HepG2 (cell line): Measurements from ENCODE around the gene LAMA5. TPM values are rescaled to one million over a fixed set of nuclear protein-coding genes. Genes with fewer than 3 reads are reported as not detected.
A peak's percentile ranks its signal among the peaks of the same experiment; 100 is the strongest.

ENCODE experiments used
- FOXA3 ChIP-seq: IDR thresholded peaks from 2 replicates; pipeline ENCODE4 v1.6.1; 2016; ENCODE audit warnings: missing genetic modification reagents, missing compliant biosample characterization
- GZF1 ChIP-seq: sonication (generic); formaldehyde crosslinking; IDR thresholded peaks from 2 replicates; pipeline ENCODE4 v1.5.1; 2020; ENCODE audit warnings: mild to moderate bottlenecking, missing genetic modification reagents
- IRF2 ChIP-seq: IDR thresholded peaks from 2 replicates; pipeline ENCODE4 v1.6.1; 2018; ENCODE audit warnings: missing genetic modification reagents, missing compliant biosample characterization
- NFE2 ChIP-seq: sonication (generic); formaldehyde crosslinking; IDR thresholded peaks from 2 replicates; pipeline ENCODE4 v1.4.0; 2020; ENCODE audit warnings: missing genetic modification reagents
- RBAK ChIP-seq: sonication (generic); formaldehyde crosslinking; IDR thresholded peaks from 2 replicates; pipeline ENCODE4 v1.5.1; 2020; ENCODE audit warnings: mild to moderate bottlenecking, missing genetic modification reagents
- TAF15 ChIP-seq: fragments of 200-400 bp; formaldehyde crosslinking; IDR thresholded peaks from one replicate; pipeline ENCODE4 v1.6.1; 2018; ENCODE audit warnings: mild to moderate bottlenecking, low read depth, low read length; ENCODE audit not compliant: poor library complexity, severe bottlenecking
- ZMYM4 ChIP-seq: sonication (generic); formaldehyde crosslinking; IDR thresholded peaks from 2 replicates; pipeline ENCODE4 v1.8.1; 2023; ENCODE audit warnings: mild to moderate bottlenecking, missing genetic modification reagents
- ZNF205 ChIP-seq: IDR thresholded peaks from 2 replicates; pipeline ENCODE4 v1.6.1; 2018; ENCODE audit warnings: missing biosample characterization, missing genetic modification reagents
- ZNF296 ChIP-seq: sonication (generic); formaldehyde crosslinking; conservative IDR thresholded peaks from 2 replicates; pipeline ENCODE4 v1.5.0; 2020; ENCODE audit warnings: mild to moderate bottlenecking, missing genetic modification reagents
- ZNF3 ChIP-seq: IDR thresholded peaks from 2 replicates; pipeline ENCODE4 v1.7.0; 2017; ENCODE audit warnings: inconsistent platforms
- ZNF569 ChIP-seq: sonication (generic); formaldehyde crosslinking; IDR thresholded peaks from 2 replicates; pipeline ENCODE4 v1.5.0; 2020; ENCODE audit warnings: mild to moderate bottlenecking, missing genetic modification reagents, moderate library complexity, borderline replicate concordance
- polyA plus RNA-seq, 8 experiments: library from polyadenylated mRNA; depleted of rRNA in 3 of 8; stranded (reverse) in 7 of 8; unstranded in 1 of 8; fragments of >200 nt; fragmentation: Illumina TruSeq in 4 of 8; extraction: Trizol in 4 of 8; gene quantifications; 2 replicates each; pipeline versions ENCODE4 v1.2.1 to v1.2.3, GENCODE V29; 2011 to 2016; ENCODE audit warnings: low read depth in 4 of 8, missing spikeins in 1 of 8, mixed read lengths in 1 of 8; ENCODE audit not compliant: insufficient read depth in 1 of 8
- total RNA-seq, 5 experiments: library from RNA; depleted of rRNA; stranded (reverse); fragments of >200 nt; fragmentation: Illumina TruSeq; extraction: Trizol; gene quantifications; 2 replicates each; pipeline ENCODE4 v1.2.3, GENCODE V29; 2016; ENCODE audit warnings: low read depth in 1 of 5
- TF ChIP-seq, protein P1 (sequence below): sonication (generic); formaldehyde crosslinking; IDR thresholded peaks from 2 replicates; pipeline ENCODE4 v1.4.0; 2020; ENCODE audit warnings: missing genetic modification reagents, mild to moderate bottlenecking, borderline replicate concordance
- TF ChIP-seq, protein P2 (sequence below): sonication (generic); formaldehyde crosslinking; IDR thresholded peaks from 2 replicates; pipeline ENCODE4 v1.5.1; 2020; ENCODE audit warnings: mild to moderate bottlenecking, missing genetic modification reagents, borderline replicate concordance

LAMA5 gene
- total and polyA plus RNA-seq, 2 of the 13 experiments (the other 11 are each of a cell fraction or from before 2014, with no cell fraction given) = 21.0 to 44.7 TPM

GRCh38 chr20:62342910-62343309 is 24.2 kb downstream of the LAMA5 start (continued):
- TF ChIP-seq, protein P1, sequence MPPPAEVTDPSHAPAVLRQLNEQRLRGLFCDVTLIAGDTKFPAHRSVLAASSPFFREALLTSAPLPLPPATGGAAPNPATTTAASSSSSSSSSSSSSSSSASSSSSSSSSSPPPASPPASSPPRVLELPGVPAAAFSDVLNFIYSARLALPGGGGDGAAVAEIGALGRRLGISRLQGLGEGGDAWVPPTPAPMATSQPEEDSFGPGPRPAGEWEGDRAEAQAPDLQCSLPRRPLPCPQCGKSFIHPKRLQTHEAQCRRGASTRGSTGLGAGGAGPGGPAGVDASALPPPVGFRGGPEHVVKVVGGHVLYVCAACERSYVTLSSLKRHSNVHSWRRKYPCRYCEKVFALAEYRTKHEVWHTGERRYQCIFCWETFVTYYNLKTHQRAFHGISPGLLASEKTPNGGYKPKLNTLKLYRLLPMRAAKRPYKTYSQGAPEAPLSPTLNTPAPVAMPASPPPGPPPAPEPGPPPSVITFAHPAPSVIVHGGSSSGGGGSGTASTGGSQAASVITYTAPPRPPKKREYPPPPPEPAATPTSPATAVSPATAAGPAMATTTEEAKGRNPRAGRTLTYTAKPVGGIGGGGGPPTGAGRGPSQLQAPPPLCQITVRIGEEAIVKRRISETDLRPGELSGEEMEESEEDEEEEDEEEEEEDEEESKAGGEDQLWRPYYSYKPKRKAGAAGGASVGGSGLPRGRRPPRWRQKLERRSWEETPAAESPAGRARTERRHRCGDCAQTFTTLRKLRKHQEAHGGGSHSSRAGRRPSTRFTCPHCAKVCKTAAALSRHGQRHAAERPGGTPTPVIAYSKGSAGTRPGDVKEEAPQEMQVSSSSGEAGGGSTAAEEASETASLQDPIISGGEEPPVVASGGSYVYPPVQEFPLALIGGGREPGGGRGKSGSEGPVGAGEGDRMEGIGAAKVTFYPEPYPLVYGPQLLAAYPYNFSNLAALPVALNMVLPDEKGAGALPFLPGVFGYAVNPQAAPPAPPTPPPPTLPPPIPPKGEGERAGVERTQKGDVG (CRISPR knock-in tag) = peak; percentile 93
- TF ChIP-seq FOXA3 (CRISPR knock-in tag) (peak; percentile 63; the same call in 1 of the 2 replicates), ZNF296 (CRISPR knock-in tag) (no peak), GZF1 (CRISPR knock-in tag) (0 out of 2 replicates have a peak, but pooled peaks have one; percentile 66), NFE2 (no peak), ZMYM4 (CRISPR knock-in tag) (peak; percentile 51; the same call in 1 of the 2 replicates), ZNF205 (CRISPR knock-in tag) (peak; percentile 96), IRF2 (CRISPR knock-in tag) (no peak), ZNF569 (CRISPR knock-in tag) (0 out of 2 replicates have a peak, but pooled peaks have one; percentile 39), RBAK (peak; percentile 89), ZNF3 (CRISPR knock-in tag) (peak; percentile 94), TAF15 (no peak)
- TF ChIP-seq, protein P2, sequence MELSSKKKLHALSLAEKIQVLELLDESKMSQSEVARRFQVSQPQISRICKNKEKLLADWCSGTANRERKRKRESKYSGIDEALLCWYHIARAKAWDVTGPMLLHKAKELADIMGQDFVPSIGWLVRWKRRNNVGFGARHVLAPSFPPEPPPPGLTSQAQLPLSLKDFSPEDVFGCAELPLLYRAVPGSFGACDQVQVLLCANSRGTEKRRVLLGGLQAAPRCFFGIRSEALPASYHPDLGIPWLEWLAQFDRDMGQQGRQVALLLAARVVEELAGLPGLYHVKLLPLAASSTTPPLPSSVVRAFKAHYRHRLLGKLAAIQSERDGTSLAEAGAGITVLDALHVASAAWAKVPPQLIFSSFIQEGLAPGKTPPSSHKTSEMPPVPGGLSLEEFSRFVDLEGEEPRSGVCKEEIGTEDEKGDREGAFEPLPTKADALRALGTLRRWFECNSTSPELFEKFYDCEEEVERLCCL (CRISPR knock-in tag) = no peak
